HEK293T (cell line): ENCODE measurements around the gene VSTM4.

ENCODE experiments used
- CTCF ChIA-PET: fragments of 350-600 bp; formaldehyde crosslinking; extraction: SDS; loops from one replicate; lab custom pipeline; 2021; ENCODE audit warnings: antibody characterized with exemption, inconsistent platforms; lab: Yijun Ruan, JAX
- POLR2A ChIA-PET: fragments of 350-600 bp; formaldehyde crosslinking; extraction: SDS; loops from one replicate; lab custom pipeline; 2020; ENCODE audit warnings: antibody characterized with exemption, inconsistent platforms; lab: Yijun Ruan, JAX
- DNase-seq: peaks from one replicate; pipeline ENCODE4 v3.0.0; 2012; ENCODE audit warnings: mixed read lengths; ENCODE audit errors: extremely low spot score
- ARNT ChIP-seq: fragments of 450-650 bp; IDR thresholded peaks from 2 replicates; pipeline ENCODE4 v1.6.1; 2017; ENCODE audit warnings: mild to moderate bottlenecking
- BHLHE40 ChIP-seq: fragments of 450-650 bp; IDR thresholded peaks from 2 replicates; pipeline ENCODE4 v1.6.1; 2016; ENCODE audit warnings: mild to moderate bottlenecking, moderate library complexity, borderline replicate concordance
- CTBP1 ChIP-seq: fragments of 450-650 bp; IDR thresholded peaks from 2 replicates; pipeline ENCODE4 v1.6.1; 2016; ENCODE audit warnings: borderline replicate concordance
- ELF4 ChIP-seq: fragments of 450-650 bp; IDR thresholded peaks from 2 replicates; pipeline ENCODE4 v1.6.1; 2017; ENCODE audit warnings: antibody characterized with exemption
- FOXA1 ChIP-seq: fragments of 450-650 bp; IDR thresholded peaks from 2 replicates; pipeline ENCODE4 v1.6.1; 2016; ENCODE audit warnings: mild to moderate bottlenecking
- FOXK2 ChIP-seq: fragments of 450-650 bp; IDR thresholded peaks from 2 replicates; pipeline ENCODE4 v1.6.1; 2016; ENCODE audit warnings: mild to moderate bottlenecking
- FOXM1 ChIP-seq: fragments of 450-650 bp; IDR thresholded peaks from 2 replicates; pipeline ENCODE4 v1.6.1; 2017; ENCODE audit warnings: mild to moderate bottlenecking, borderline replicate concordance
- HDGF ChIP-seq: fragments of 450-650 bp; IDR thresholded peaks from 2 replicates; pipeline ENCODE4 v1.6.1; 2017; ENCODE audit warnings: antibody characterized with exemption, borderline replicate concordance
- L3MBTL2 ChIP-seq: fragments of 450-650 bp; conservative IDR thresholded peaks from 2 replicates; pipeline ENCODE4 v1.6.1; 2016; ENCODE audit warnings: mild to moderate bottlenecking
- LEF1 ChIP-seq: fragments of 450-650 bp; IDR thresholded peaks from 2 replicates; pipeline ENCODE4 v1.6.1; 2017; ENCODE audit warnings: mild to moderate bottlenecking, borderline replicate concordance
- NFRKB ChIP-seq: fragments of 450-650 bp; IDR thresholded peaks from 2 replicates; pipeline ENCODE4 v1.6.1; 2016; ENCODE audit warnings: mild to moderate bottlenecking, moderate library complexity
- SP1 ChIP-seq: fragments of 450-650 bp; IDR thresholded peaks from 2 replicates; pipeline ENCODE4 v1.6.1; 2017
- SUZ12 ChIP-seq: fragments of 450-650 bp; IDR thresholded peaks from 2 replicates; pipeline ENCODE4 v1.6.1; 2016; ENCODE audit warnings: mild to moderate bottlenecking
- TARDBP ChIP-seq: fragments of 450-650 bp; IDR thresholded peaks from 2 replicates; pipeline ENCODE4 v1.6.1; 2016
- ZNF384 ChIP-seq: fragments of 450-650 bp; IDR thresholded peaks from 2 replicates; pipeline ENCODE4 v1.6.1; 2016
- TF ChIP-seq, protein P1 (sequence below): fragments of 450-650 bp; IDR thresholded peaks from 2 replicates; pipeline ENCODE4 v1.6.1; 2016

Gene VSTM4

GRCh38 chr10:49071160-49071761, 44.1 kb downstream of the VSTM4 start:
- ChIA-PET CTCF (no interaction called here), POLR2A (no interaction called here)
- no peak for DNase-seq
- no peak for TF ChIP-seq NFRKB
- no peak for TF ChIP-seq HDGF
- no peak for TF ChIP-seq L3MBTL2
- TF ChIP-seq, protein P1, sequence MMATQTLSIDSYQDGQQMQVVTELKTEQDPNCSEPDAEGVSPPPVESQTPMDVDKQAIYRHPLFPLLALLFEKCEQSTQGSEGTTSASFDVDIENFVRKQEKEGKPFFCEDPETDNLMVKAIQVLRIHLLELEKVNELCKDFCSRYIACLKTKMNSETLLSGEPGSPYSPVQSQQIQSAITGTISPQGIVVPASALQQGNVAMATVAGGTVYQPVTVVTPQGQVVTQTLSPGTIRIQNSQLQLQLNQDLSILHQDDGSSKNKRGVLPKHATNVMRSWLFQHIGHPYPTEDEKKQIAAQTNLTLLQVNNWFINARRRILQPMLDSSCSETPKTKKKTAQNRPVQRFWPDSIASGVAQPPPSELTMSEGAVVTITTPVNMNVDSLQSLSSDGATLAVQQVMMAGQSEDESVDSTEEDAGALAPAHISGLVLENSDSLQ = no peak
- TF ChIP-seq TARDBP = no peak
- TF ChIP-seq FOXA1 = no peak
- no peak for TF ChIP-seq ARNT
- no peak for TF ChIP-seq SP1
- no peak for TF ChIP-seq ZNF384
- no peak for TF ChIP-seq BHLHE40
- no peak for TF ChIP-seq FOXK2
- TF ChIP-seq SUZ12 = no peak
- TF ChIP-seq LEF1 = no peak
- TF ChIP-seq CTBP1 = no peak
- no peak for TF ChIP-seq ELF4
- TF ChIP-seq FOXM1 = no peak

GRCh38 chr10:49070701-49071100, 44.6 kb downstream of the VSTM4 start:
- TF ChIP-seq CTBP1 (no peak), LEF1 (no peak), FOXK2 (no peak)
- CTCF ChIA-PET = no interaction called here
- no peak for DNase-seq
- POLR2A ChIA-PET = no interaction called here

DNA sequence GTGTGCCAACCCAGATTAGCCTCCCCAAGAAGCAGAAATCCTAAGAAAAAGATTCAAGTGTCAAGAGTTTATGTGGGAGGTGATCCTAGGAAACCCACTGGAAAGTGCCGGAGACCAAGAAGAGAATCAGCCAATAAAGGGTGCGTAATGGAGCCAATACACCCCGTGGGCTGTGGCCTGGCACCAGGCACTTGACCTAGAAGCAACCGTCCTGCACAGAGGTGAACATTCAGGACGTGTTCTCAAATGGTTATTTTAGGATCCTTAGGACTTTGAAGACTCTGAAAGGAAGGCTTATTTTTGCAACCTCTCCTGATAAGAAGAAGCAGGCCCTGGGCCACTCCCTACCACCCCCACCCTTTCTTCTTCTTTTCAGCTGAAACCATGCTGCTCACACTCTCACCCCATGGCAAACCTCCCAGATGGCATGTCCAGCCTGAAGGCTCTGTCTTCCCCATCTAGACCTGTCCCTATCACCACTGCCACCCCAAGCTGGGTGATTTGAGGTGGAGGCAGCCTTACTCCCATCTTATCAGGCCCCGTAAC, 46.6 kb downstream of the VSTM4 start:
- CTCF ChIA-PET = no interaction called here
- DNase-seq = no peak
- TF ChIP-seq FOXA1 (no peak), LEF1 (no peak), L3MBTL2 (no peak), ARNT (no peak), HDGF (no peak)
- POLR2A ChIA-PET = no interaction called here

DNA sequence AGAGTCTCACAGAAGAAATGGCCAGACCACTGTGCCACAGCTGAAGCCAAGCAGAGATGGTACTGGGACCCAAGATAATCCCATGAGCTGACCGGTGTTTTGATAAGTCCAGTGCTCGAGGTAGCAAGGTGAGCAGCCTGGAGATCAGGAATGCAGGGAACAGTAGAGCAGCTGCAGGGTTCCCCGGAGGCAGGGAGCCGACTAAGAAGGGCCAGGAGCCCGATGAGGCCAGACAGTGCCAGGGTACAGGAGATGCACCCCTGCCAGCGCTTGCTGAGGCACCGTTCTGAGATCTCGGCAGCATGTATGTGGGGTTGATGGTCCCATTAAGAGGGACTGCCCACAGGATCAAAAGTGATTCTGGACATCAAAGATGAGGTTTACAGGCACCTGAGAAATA, 47.1 kb downstream of the VSTM4 start:
- TF ChIP-seq SUZ12 (no peak), SP1 (no peak)
- ChIA-PET CTCF (no interaction called here), POLR2A (no interaction called here)
- DNase-seq = no peak

DNA sequence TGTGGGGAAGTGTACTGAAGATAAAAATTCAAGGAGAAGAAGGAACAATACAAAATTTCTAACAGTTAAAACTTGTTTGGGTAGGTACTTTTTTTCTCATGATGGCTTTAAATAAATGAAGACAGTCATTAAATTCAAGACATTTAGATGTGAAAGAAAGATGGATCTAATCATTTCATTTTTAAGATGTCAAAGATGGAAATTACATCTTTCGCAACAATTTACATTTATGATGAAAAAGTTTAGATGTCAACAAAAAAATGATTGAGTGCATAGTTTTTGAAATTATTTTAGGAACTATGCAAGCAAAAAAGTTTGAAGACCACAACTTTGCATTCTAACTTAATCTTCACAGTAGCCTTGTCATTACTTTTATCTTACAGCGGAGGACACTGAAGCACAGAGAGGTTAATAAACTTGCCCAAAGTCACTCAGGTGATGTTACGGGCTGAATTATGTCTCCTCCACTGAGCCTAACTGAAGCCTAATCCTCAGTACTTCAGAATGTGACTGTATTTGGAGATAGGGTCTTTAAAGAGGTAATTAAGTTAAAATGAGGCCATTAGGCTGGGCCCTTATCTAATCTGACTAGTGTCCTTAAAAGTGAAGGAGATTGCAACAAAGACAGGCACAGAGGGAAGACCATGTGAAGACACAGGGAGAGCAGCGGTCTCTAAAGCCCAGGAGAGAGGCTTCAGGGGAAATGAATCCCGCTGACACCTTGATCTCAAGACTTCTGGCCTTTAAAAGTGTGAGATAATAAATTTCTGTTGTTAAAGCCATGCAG, 48.2 kb downstream of the VSTM4 start:
- POLR2A ChIA-PET = no interaction called here
- CTCF ChIA-PET = no interaction called here
- DNase-seq = no peak
- TF ChIP-seq FOXM1 = no peak
- no peak for TF ChIP-seq FOXK2
- no peak for TF ChIP-seq SUZ12
- TF ChIP-seq, protein P1 = no peak
- no peak for TF ChIP-seq BHLHE40
- no peak for TF ChIP-seq L3MBTL2

DNA sequence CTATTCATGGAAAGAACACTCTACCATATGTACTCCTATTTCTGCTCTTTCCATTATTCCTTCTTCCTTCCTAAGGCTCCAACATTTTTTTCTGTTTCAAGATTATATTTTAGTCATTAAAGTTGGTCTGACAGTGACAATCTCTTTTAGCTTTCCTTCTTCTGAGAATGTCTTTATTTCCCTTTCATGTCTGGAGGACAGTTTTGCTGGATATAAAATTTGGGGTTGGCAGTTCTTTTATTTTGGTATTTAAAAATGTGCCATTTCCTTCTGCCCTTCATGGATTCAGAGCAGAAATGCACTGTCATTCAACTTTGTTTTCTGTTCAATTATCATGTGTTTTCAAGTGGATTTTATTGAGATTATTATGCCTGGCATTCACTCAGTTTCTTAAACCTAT, 53.1 kb downstream of the VSTM4 start:
- DNase-seq = no peak
- TF ChIP-seq BHLHE40 (no peak), SP1 (no peak), NFRKB (no peak), TARDBP (no peak), LEF1 (no peak), FOXA1 (no peak), ELF4 (no peak)
- TF ChIP-seq, protein P1 = no peak
- POLR2A ChIA-PET = no interaction called here
- CTCF ChIA-PET = no interaction called here

GRCh38 chr10:49061667-49062066, 53.7 kb downstream of the VSTM4 start:
- POLR2A ChIA-PET = no interaction called here
- DNase-seq = no peak
- CTCF ChIA-PET = no interaction called here

More at GRCh38 chr10:49061667-49062066, 53.7 kb downstream of the VSTM4 start:
- no peak for TF ChIP-seq FOXK2
- TF ChIP-seq, protein P1 = no peak
- TF ChIP-seq BHLHE40 = no peak
- no peak for TF ChIP-seq HDGF
- no peak for TF ChIP-seq ZNF384
- TF ChIP-seq LEF1 = no peak
- TF ChIP-seq TARDBP = no peak
- no peak for TF ChIP-seq SUZ12
- no peak for TF ChIP-seq ARNT
